ENCODE measurements around the gene HECW1. TPM values are rescaled to one million over a fixed set of nuclear protein-coding genes. Genes with fewer than 3 reads are reported as not detected.
"Not testable (repeated sequence)": the region's sequence is repeated elsewhere in the genome, so short reads cannot be mapped to it uniquely, and the experiment has no call there.

The HECW1 gene
- total RNA-seq, 1 donor from 2014 or later = 0.11 TPM

- Histone ChIP-seq H3K4me2 (no peak overlapping the region), H3K4me3 (no peak overlapping the region), H3K4me1 (no peaks in the 10 kb centered on the region), H3K9ac (no peak overlapping the region), H4K20me1 (ENCODE audit: low read depth) (no peaks in the 10 kb centered on the region), H3K27ac (no peak overlapping the region), H3K79me2 (ENCODE audit: low read depth) (peaks cover 17% of the 10 kb centered on the region), H3K9me3 (ENCODE audit: low read depth) (no peaks in the 10 kb centered on the region), H2AFZ (replicated peaks) (no peak overlapping the region), H3K36me3 (no peaks in the 10 kb centered on the region), H3K27me3 (no peaks in the 10 kb centered on the region), H3F3A (ENCODE audit: low read depth) (no peaks in the 10 kb centered on the region)
- Mint-ChIP-seq H3K4me3 (no peak overlapping the region), H3K27me3 (ENCODE audit: insufficient read depth, low read depth) (no peaks in the 10 kb centered on the region), H3K9me3 (no peaks in the 10 kb centered on the region), H3K4me1 (no peaks in the 10 kb centered on the region), H3K27ac (no peak overlapping the region), H3K36me3 (peaks cover 4% of the 10 kb centered on the region)
- TF ChIP-seq EZH2 (IDR thresholded peaks at IDR 0.05) = no peak
- no peak for DNase-seq (ENCODE audit: low spot score)
Observed at GRCh38 chr7:43594020-43594419, 481.6 kb downstream of the HECW1 start.

- H4K20me1 ChIP-seq (ENCODE audit: low read depth); H3K27me3 ChIP-seq; H3K27ac Mint-ChIP-seq; H3K4me1 ChIP-seq; H3K27me3 Mint-ChIP-seq (ENCODE audit: insufficient read depth, low read depth); H3K4me2 ChIP-seq; H3K4me3 Mint-ChIP-seq; DNase-seq (ENCODE audit: low spot score); H3K9me3 Mint-ChIP-seq; H2AFZ ChIP-seq (replicated peaks); H3K36me3 Mint-ChIP-seq; H3K4me3 ChIP-seq; H3F3A ChIP-seq (ENCODE audit: low read depth); H3K4me1 Mint-ChIP-seq; H3K9me3 ChIP-seq (ENCODE audit: low read depth); H3K36me3 ChIP-seq; H3K27ac ChIP-seq; H3K9ac ChIP-seq: not testable (repeated sequence)
- H3K79me2 ChIP-seq (ENCODE audit: low read depth) = peaks cover 17% of the 10 kb centered on the region
Observed at GRCh38 chr7:43596426-43596825, 484.0 kb downstream of the HECW1 start.

- TF ChIP-seq CTCF (IDR thresholded peaks at IDR 0.05) = no peak
- no peak for TF ChIP-seq EZH2 (IDR thresholded peaks at IDR 0.05)
- Mint-ChIP-seq H3K4me3 (no peak overlapping the region), H3K36me3 (peaks cover 11% of the 10 kb centered on the region), H3K27me3 (ENCODE audit: insufficient read depth, low read depth) (no peaks in the 10 kb centered on the region), H3K27ac (no peak overlapping the region), H3K4me1 (no peaks in the 10 kb centered on the region), H3K9me3 (peaks cover 8% of the 10 kb centered on the region)
- no peak overlapping the region for H3K4me3 ChIP-seq
- peaks cover 11% of the 10 kb centered on the region for H3F3A ChIP-seq (ENCODE audit: low read depth)
- H3K4me2 ChIP-seq = no peak overlapping the region
- H3K9ac ChIP-seq = no peak overlapping the region
- H3K27me3 ChIP-seq = no peaks in the 10 kb centered on the region
- no peak overlapping the region for H3K27ac ChIP-seq
- peaks cover 11% of the 10 kb centered on the region for H3K4me1 ChIP-seq
- H3K79me2 ChIP-seq (ENCODE audit: low read depth) = no peaks in the 10 kb centered on the region
- peaks cover 4% of the 10 kb centered on the region for H3K36me3 ChIP-seq
- no peak overlapping the region for H2AFZ ChIP-seq (replicated peaks)
- no peaks in the 10 kb centered on the region for H4K20me1 ChIP-seq (ENCODE audit: low read depth)
- no peaks in the 10 kb centered on the region for H3K9me3 ChIP-seq (ENCODE audit: low read depth)
- DNase-seq (ENCODE audit: low spot score) = no peak
Observed at GRCh38 chr7:43600056-43600455, 487.6 kb downstream of the HECW1 start.

- H3K27ac Mint-ChIP-seq = no peak overlapping the region
- H3K4me2 ChIP-seq = no peak overlapping the region
- no peak overlapping the region for H3K9ac ChIP-seq
- TF ChIP-seq EZH2 (IDR thresholded peaks at IDR 0.05) (no peak), CTCF (IDR thresholded peaks at IDR 0.05) (no peak), EZH2phosphoT487 (IDR thresholded peaks at IDR 0.05) (no peak)
- no peak overlapping the region for H3K4me3 Mint-ChIP-seq
- no peak for DNase-seq (ENCODE audit: low spot score)
- H3K27ac ChIP-seq = no peak overlapping the region
- H3K9me3 ChIP-seq (ENCODE audit: low read depth) = no peaks in the 10 kb centered on the region
- H3K27me3 ChIP-seq = no peaks in the 10 kb centered on the region
- H3K4me1 ChIP-seq = peaks cover 11% of the 10 kb centered on the region
- H3K36me3 ChIP-seq = peaks cover 4% of the 10 kb centered on the region
- H3K4me1 Mint-ChIP-seq = no peaks in the 10 kb centered on the region
- H3K9me3 Mint-ChIP-seq = peaks cover 11% of the 10 kb centered on the region
- no peaks in the 10 kb centered on the region for H4K20me1 ChIP-seq (ENCODE audit: low read depth)
- peaks cover 11% of the 10 kb centered on the region for H3F3A ChIP-seq (ENCODE audit: low read depth)
- no peak overlapping the region for H2AFZ ChIP-seq (replicated peaks)
- no peaks in the 10 kb centered on the region for H3K27me3 Mint-ChIP-seq (ENCODE audit: insufficient read depth, low read depth)
- H3K4me3 ChIP-seq = no peak overlapping the region
- peaks cover 18% of the 10 kb centered on the region for H3K36me3 Mint-ChIP-seq
- H3K79me2 ChIP-seq (ENCODE audit: low read depth) = no peaks in the 10 kb centered on the region
Observed at GRCh38 chr7:43602256-43602655, 489.8 kb downstream of the HECW1 start.

Data from neural progenitor cell (in vitro differentiated cells).